ENCODE measurements around the gene CIB4.
A peak's percentile ranks its signal among the peaks of the same experiment; 100 is the strongest.

CIB4 gene

DNA sequence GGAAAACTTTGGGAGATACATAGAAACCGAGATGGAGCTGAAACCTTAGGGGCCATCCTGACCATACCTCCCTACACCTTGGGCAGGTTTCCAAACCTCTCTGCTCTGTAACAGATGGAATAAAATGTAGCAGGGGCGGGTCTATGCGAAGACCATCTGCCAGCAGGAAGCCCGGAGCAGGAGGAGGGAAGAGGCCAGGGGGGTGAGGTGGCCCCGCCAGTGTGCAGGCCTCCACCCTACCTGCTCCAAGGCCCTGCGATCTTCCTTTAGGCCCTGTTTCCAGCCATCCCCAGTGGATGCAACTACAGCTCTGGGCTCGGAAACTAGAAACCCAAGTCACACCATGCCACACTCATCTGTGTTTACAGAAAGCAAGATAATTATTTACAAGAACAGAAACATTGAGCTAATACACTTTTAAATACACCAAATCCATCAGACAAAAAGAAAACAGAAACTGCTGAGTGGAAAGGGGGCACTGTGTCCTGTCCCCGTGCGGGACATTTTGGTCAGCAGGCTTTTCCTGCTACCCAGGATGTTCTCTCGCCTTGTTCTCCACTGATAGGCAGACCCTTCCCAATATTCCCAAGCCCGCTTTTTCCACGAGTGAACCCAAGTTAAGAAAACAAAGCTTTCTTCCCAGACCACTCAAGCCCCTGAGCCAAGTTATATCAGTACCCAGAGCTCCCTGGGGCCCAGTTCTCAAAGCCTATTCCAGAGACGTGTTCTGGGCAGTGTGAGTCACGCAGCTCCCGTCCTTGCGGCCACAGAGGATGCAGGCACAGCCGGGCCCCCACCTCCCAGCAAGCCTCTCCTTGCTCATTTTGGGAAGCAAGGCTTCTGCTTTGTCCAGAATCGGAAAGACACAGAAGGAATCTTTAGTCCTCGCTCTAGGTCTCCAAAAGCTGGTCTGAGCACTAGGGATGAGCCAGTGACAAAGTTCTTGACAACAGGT is 17.3 kb downstream of the CIB4 start:
- Histone ChIP-seq H3K4me3 (ENCODE audit: low read depth, low read length) (no peak overlapping the region), H3K9me3 (ENCODE audit: severe bottlenecking) (peaks cover 3% of the 10 kb centered on the region), H3K36me3 (no peaks in the 10 kb centered on the region), H3K27me3 (ENCODE audit: insufficient read depth, low read depth, severe bottlenecking) (no peaks in the 10 kb centered on the region), H3K27ac (peak overlapping the region; percentile 85)
- TF ChIP-seq, protein P1, sequence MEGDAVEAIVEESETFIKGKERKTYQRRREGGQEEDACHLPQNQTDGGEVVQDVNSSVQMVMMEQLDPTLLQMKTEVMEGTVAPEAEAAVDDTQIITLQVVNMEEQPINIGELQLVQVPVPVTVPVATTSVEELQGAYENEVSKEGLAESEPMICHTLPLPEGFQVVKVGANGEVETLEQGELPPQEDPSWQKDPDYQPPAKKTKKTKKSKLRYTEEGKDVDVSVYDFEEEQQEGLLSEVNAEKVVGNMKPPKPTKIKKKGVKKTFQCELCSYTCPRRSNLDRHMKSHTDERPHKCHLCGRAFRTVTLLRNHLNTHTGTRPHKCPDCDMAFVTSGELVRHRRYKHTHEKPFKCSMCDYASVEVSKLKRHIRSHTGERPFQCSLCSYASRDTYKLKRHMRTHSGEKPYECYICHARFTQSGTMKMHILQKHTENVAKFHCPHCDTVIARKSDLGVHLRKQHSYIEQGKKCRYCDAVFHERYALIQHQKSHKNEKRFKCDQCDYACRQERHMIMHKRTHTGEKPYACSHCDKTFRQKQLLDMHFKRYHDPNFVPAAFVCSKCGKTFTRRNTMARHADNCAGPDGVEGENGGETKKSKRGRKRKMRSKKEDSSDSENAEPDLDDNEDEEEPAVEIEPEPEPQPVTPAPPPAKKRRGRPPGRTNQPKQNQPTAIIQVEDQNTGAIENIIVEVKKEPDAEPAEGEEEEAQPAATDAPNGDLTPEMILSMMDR (IDR thresholded peaks at IDR 0.05; ENCODE audit: low read depth, low read length) = no peak
- DNase-seq = peak; percentile 96

GRCh38 chr2:26621469-26622199 is 19.5 kb downstream of the CIB4 start:
- Histone ChIP-seq H3K27me3 (ENCODE audit: insufficient read depth, low read depth, severe bottlenecking) (no peaks in the 10 kb centered on the region), H3K9me3 (ENCODE audit: severe bottlenecking) (peaks cover 3% of the 10 kb centered on the region), H3K36me3 (no peaks in the 10 kb centered on the region), H3K27ac (no peak overlapping the region), H3K4me3 (ENCODE audit: low read depth, low read length) (no peak overlapping the region)
- DNase-seq = no peak
- TF ChIP-seq, protein P1 (IDR thresholded peaks at IDR 0.05; ENCODE audit: low read depth, low read length) = no peak

DNA sequence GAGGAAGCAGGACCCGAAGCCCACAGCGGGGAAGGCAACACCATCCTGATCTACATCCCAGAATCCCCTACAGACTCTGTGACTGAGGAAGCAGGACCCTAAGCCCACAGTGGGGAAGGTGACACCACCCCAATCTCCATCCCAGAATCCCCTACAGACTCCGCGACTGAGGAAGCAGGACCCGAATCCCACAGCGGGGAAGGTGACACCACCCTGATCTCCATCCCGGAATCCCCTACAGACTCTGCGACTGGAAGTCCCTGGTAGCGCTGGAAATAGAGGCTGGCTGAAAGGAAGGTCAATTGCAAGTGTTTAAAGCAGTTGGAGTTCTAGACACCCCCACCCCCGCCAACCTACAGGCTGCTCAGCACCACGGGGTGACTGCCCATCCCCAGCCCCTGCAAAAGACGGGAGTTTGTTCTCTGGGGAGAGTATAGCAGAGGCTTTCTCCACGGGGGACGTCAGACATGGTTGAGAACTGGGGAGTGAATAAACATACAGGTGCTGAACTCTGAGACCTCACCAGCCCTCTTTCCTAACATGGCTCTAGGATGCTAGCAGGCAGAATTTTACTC is 21.0 kb downstream of the CIB4 start:
- DNase-seq = no peak
- Histone ChIP-seq H3K36me3 (no peaks in the 10 kb centered on the region), H3K9me3 (ENCODE audit: severe bottlenecking) (no peaks in the 10 kb centered on the region), H3K27ac (no peak overlapping the region), H3K4me3 (ENCODE audit: low read depth, low read length) (no peak overlapping the region), H3K27me3 (ENCODE audit: insufficient read depth, low read depth, severe bottlenecking) (no peaks in the 10 kb centered on the region)
- TF ChIP-seq, protein P1 (IDR thresholded peaks at IDR 0.05; ENCODE audit: low read depth, low read length) = no peak

DNA sequence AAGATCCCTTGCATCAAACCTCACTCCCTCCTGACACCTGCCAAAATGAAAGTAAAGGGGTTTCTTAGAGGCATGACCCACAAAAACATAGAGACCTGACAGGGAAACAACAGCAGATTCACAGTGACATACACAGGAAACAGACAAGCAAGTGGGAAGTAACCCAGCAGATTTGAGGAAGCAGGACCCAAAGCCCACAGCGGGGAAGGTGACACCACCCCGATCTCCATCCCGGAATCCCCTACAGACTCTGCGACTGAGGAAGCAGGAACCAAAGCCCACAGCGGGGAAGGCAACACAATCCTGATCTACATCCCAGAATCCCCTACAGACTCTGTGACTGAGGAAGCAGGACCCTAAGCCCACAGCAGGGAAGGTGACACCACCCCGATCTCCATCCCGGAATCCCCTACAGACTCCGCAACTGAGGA is 21.6 kb downstream of the CIB4 start:
- no peak overlapping the region for H3K4me3 ChIP-seq (ENCODE audit: low read depth, low read length)
- no peaks in the 10 kb centered on the region for H3K9me3 ChIP-seq (ENCODE audit: severe bottlenecking)
- DNase-seq = no peak
- no peaks in the 10 kb centered on the region for H3K36me3 ChIP-seq
- H3K27ac ChIP-seq = no peak overlapping the region
- H3K27me3 ChIP-seq (ENCODE audit: insufficient read depth, low read depth, severe bottlenecking) = no peaks in the 10 kb centered on the region
- TF ChIP-seq, protein P1 (IDR thresholded peaks at IDR 0.05; ENCODE audit: low read depth, low read length) = no peak

DNA sequence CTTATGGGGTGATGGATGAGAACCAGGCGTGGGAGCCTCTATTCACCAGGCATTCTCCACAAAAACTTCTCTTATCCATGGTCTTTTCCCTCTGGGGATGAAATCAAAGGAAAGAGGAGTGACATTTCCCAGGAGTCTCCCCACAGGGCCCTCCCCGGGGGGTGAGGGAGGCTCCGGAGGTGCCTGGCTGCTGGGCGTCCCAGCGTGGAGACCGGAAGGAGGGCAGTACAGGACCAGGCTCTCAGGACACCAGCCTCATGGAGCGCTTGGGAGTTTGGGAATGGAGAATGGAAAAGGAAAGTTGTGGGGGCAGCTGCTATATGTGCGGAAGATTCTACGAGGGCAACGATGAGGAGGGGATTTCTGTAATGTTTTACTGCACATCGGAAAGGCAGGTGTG is 22.1 kb downstream of the CIB4 start:
- peak overlapping the region; percentile 85; the same call in 1 of the 2 replicates for H3K27ac ChIP-seq
- DNase-seq = no peak
- TF ChIP-seq, protein P1 (IDR thresholded peaks at IDR 0.05; ENCODE audit: low read depth, low read length) = no peak
- no peak overlapping the region for H3K4me3 ChIP-seq (ENCODE audit: low read depth, low read length)
- no peaks in the 10 kb centered on the region for H3K36me3 ChIP-seq
- no peaks in the 10 kb centered on the region for H3K27me3 ChIP-seq (ENCODE audit: insufficient read depth, low read depth, severe bottlenecking)
- H3K9me3 ChIP-seq (ENCODE audit: severe bottlenecking) = no peaks in the 10 kb centered on the region

Measured in WERI-Rb-1 (cell line).